Spleen (tissue), 11 donors: Measurements from ENCODE around the gene H2AZ1. TPM values are rescaled to one million over a fixed set of nuclear protein-coding genes. Genes with fewer than 3 reads are reported as not detected.

Experiments used
- DNase-seq: peaks from one replicate; pipeline ENCODE4 v3.0.0-alpha.2; 2020
- H3K27ac ChIP-seq, 8 donors: fragments of 200-600 bp; sonication (generic) in 7 of 8; 1 replicate in 4 of 8; 2 replicates in 4 of 8; pipeline versions ENCODE4 v1.5.0 to v1.8.0; 2016 to 2021; ENCODE audit warnings: inconsistent platforms in 4 of 8, mild to moderate bottlenecking in 4 of 8, moderate library complexity in 1 of 8
- H3K27me3 ChIP-seq, 7 donors: fragments of 200-600 bp; sonication (generic) in 6 of 7; replicated peaks in 1 of 7; 1 replicate in 4 of 7; 2 replicates in 3 of 7; pipeline versions ENCODE4 v1.5.0 to v1.8.0; 2016 to 2021; ENCODE audit warnings: inconsistent platforms in 3 of 7, mild to moderate bottlenecking in 1 of 7
- H3K36me3 ChIP-seq, 6 donors: fragments of 200-600 bp; sonication (generic) in 5 of 6; 1 replicate in 4 of 6; 2 replicates in 2 of 6; pipeline versions ENCODE4 v1.5.0 to v1.8.0; 2016 to 2021; ENCODE audit warnings: inconsistent platforms in 2 of 6
- H3K4me1 ChIP-seq, 6 donors: fragments of 200-600 bp; sonication (generic) in 5 of 6; 1 replicate in 3 of 6; 2 replicates in 3 of 6; pipeline versions ENCODE4 v1.5.0 to v1.8.0; 2016 to 2021; ENCODE audit warnings: inconsistent platforms in 3 of 6
- H3K4me3 ChIP-seq, 8 donors: fragments of 200-600 bp; sonication (generic) in 7 of 8; 1 replicate in 4 of 8; 2 replicates in 4 of 8; pipeline versions ENCODE4 v1.5.0 to v1.8.0; 2016 to 2021; ENCODE audit warnings: inconsistent platforms in 4 of 8, mild to moderate bottlenecking in 4 of 8, moderate library complexity in 2 of 8
- H3K9me3 ChIP-seq, 8 donors: fragments of 200-600 bp; sonication (generic) in 7 of 8; 1 replicate in 4 of 8; 2 replicates in 4 of 8; pipeline versions ENCODE4 v1.5.0 to v1.8.0; 2016 to 2021; ENCODE audit warnings: inconsistent platforms in 4 of 8
- CTCF ChIP-seq, 11 experiments: fragments of 200-600 bp in 7 of 11; fragments of 450-650 bp in 4 of 11; sonication (generic) in 4 of 11; IDR thresholded peaks in 8 of 11; conservative IDR thresholded peaks in 3 of 11; 1 replicate in 7 of 11; 2 replicates in 4 of 11; pipeline versions ENCODE4 v1.4.0 to v1.8.0; 2016 to 2021; ENCODE audit warnings: antibody characterized with exemption in 11 of 11, inconsistent platforms in 4 of 11, mild to moderate bottlenecking in 1 of 11
- POLR2A ChIP-seq, 3 donors: fragments of 450-650 bp; IDR thresholded peaks; one replicate each; pipeline ENCODE4 v1.5.1; 2017; ENCODE audit warnings: antibody characterized with exemption in 3 of 3, mild to moderate bottlenecking in 1 of 3
- POLR2AphosphoS5 ChIP-seq, 3 donors: sonication (generic); formaldehyde crosslinking; IDR thresholded peaks; one replicate each; pipeline ENCODE4 v1.5.1; 2017; ENCODE audit warnings: antibody characterized with exemption in 3 of 3
- WGBS, 5 donors: extraction: QIAGEN DNeasy Blood & Tissue Kit in 3 of 5; methylation state at CpG; one replicate each; pipeline versions ENCODE4 v1.1.5 to v1.1.7; 2013 to 2018; 5-methylcytosine and 5-hydroxymethylcytosine counted together
- intact Hi-C: fragments of 100-400 bp; cut with DNase I; formaldehyde crosslinking; loops from one replicate; pipeline ENCODE4 v1.15.0; 2023; ENCODE audit warnings: low total_unique reads
- polyA plus RNA-seq, 3 donors: library from polyadenylated mRNA; stranded (reverse); fragments of 200-250 nt; gene quantifications; one replicate each; pipeline ENCODE4 v1.2.1, GENCODE V29; 2013
- total RNA-seq, 7 donors: library from RNA; depleted of rRNA in 3 of 7; stranded (reverse); fragments of >200 nt in 3 of 7; fragmentation: NEBNext Ultra II Directional in 4 of 7; extraction: Animal tissue kit (Norgen Biotek cat#: 25700) in 4 of 7; gene quantifications; one replicate each; pipeline versions ENCODE4 v1.1.0 to v1.2.1, GENCODE V29; 2016 to 2021
- donor health status: healthy with polysubstance abuse.
- donor health status: DM: no; HTN: no; CAD: no; lungs with moderate emphysema.
- donor health status: DM: no; HTN: no; CAD: no.
- donor health status: Bipolar disorder and iron deficiency.
- donor health status: healthy.
- donor health status: DM: no; HTN: no; CAD: no.
- donor health status: DM: yes; HTN: yes; CAD: no.

H2AZ1 gene
- total and polyA plus RNA-seq, 10 donors = 107 to 262 (median 128) TPM

- intact Hi-C loops = no loop called here
- WGBS, 5 donors = 92 to 100% (median 96%) methylated on average over 2 of the region's 2 CpGs
- TF ChIP-seq POLR2A (IDR thresholded peaks at IDR 0.05) (no peak), CTCF (IDR thresholded peaks at IDR 0.05 in 8 of 11, conservative IDR thresholded peaks at IDR 0.05 in 3 of 11) (no peak), POLR2AphosphoS5 (IDR thresholded peaks at IDR 0.05) (no peak)
- Histone ChIP-seq H3K4me3 (no peak overlapping the region), H3K9me3 (peaks cover 0 to 18% (median 12%) of the 10 kb centered on the region in 8 donors), H3K36me3 (peaks cover 0 to 99% (median 27%) of the 10 kb centered on the region in 6 donors), H3K27me3 (no peaks in the 10 kb centered on the region), H3K4me1 (no peaks in the 10 kb centered on the region), H3K27ac (no peak overlapping the region)
- no peak for DNase-seq
These were observed 31.4 kb downstream of the H2AZ1 start for GRCh38 chr4:99918656-99919055.

GRCh38 chr4:99917575-99917974, 32.5 kb downstream of the H2AZ1 start:
- no peaks in the 10 kb centered on the region for H3K4me1 ChIP-seq
- H3K27ac ChIP-seq = no peak overlapping the region
- DNase-seq = no peak
- intact Hi-C loops = no loop called here
- TF ChIP-seq POLR2A (IDR thresholded peaks at IDR 0.05) = no peak
- TF ChIP-seq CTCF (IDR thresholded peaks at IDR 0.05 in 8 of 11, conservative IDR thresholded peaks at IDR 0.05 in 3 of 11) = no peak
- no peak for TF ChIP-seq POLR2AphosphoS5 (IDR thresholded peaks at IDR 0.05)
- H3K4me3 ChIP-seq = no peak overlapping the region
- peaks cover 0 to 95% (median 27%) of the 10 kb centered on the region in 6 donors for H3K36me3 ChIP-seq
- no peaks in the 10 kb centered on the region for H3K27me3 ChIP-seq
- 91 to 99% (median 95%) methylated on average over 3 of the region's 3 CpGs for WGBS, 5 donors
- H3K9me3 ChIP-seq = peaks cover 0 to 18% (median 12%) of the 10 kb centered on the region in 8 donors

- WGBS, 5 donors = 73 to 90% (median 84%) methylated on average over 2 of the region's 2 CpGs
- Histone ChIP-seq H3K4me3 (no peak overlapping the region), H3K27ac (no peak overlapping the region), H3K27me3 (no peaks in the 10 kb centered on the region), H3K9me3 (peaks cover 0 to 18% (median 12%) of the 10 kb centered on the region in 8 donors), H3K36me3 (peaks cover 0 to 90% (median 27%) of the 10 kb centered on the region in 6 donors), H3K4me1 (no peaks in the 10 kb centered on the region)
- no peak for TF ChIP-seq POLR2AphosphoS5 (IDR thresholded peaks at IDR 0.05)
- TF ChIP-seq CTCF (IDR thresholded peaks at IDR 0.05 in 8 of 11, conservative IDR thresholded peaks at IDR 0.05 in 3 of 11) = no peak
- no peak for TF ChIP-seq POLR2A (IDR thresholded peaks at IDR 0.05)
- intact Hi-C loops = no loop called here
- DNase-seq = no peak
These were observed 34.6 kb downstream of the H2AZ1 start for GRCh38 chr4:99915449-99915848.

Other genes starting within 250 kb of the H2AZ1 start
- 10 to 100 TPM; 32.2 to 49.4 (median 40.3) TPM for gene DAPP1, start 133.4 kb downstream of the H2AZ1 start, total RNA-seq
- gene DAPP1, start 133.4 kb downstream of the H2AZ1 start, polyA plus RNA-seq = 10 to 100 TPM; 20.0 to 27.5 (median 22.5) TPM
- 10 to 100 TPM; 22.4 to 50.1 (median 34.8) TPM for gene LAMTOR3, start 55.8 kb downstream of the H2AZ1 start, total RNA-seq
- gene LAMTOR3, start 55.8 kb downstream of the H2AZ1 start, polyA plus RNA-seq = 10 to 100 TPM; 28.6 to 52.6 (median 43.8) TPM
- gene DNAJB14, start 3.7 kb downstream of the H2AZ1 start, total RNA-seq = 10 to 100 TPM; 40.9 to 77.7 (median 55.2) TPM
- gene DNAJB14, start 3.7 kb downstream of the H2AZ1 start, polyA plus RNA-seq = 10 to 100 TPM; 10.6 to 11.0 (median 10.8) TPM
- 1 to 10 TPM in 3 of 7 donors, under 1 TPM in 4; 0.19 to 1.6 (median 0.43) TPM for gene DDIT4L, start 240.2 kb upstream of the H2AZ1 start, total RNA-seq
- under 1 TPM; 0.17 to 0.32 (median 0.21) TPM for gene DDIT4L, start 240.2 kb upstream of the H2AZ1 start, polyA plus RNA-seq